GM12878 (cell line): ENCODE measurements around the gene SLC16A9. TPM values are rescaled to one million over a fixed set of nuclear protein-coding genes. Genes with fewer than 3 reads are reported as not detected.

Experiments used
- ATAC-seq: fragments of 200-7000 bp; cut with Tn5 transposase; 3 replicates; pipeline ENCODE4 v1.9.1; 2020; ENCODE audit warnings: mild to moderate bottlenecking, moderate library complexity
- BruUV-seq: library from RNA; stranded (reverse); fragments of 400-500 nt; replicated peaks from 2 replicates; lab custom pipeline; 2021; lab: Mats Ljungman, UMichigan
- CTCF ChIA-PET: fragments of 300-600 bp; sonication (Branson Sonifier 250); formaldehyde crosslinking; extraction: SDS; loops from one replicate; lab custom pipeline; 2021; ENCODE audit warnings: inconsistent platforms; lab: Yijun Ruan, JAX
- POLR2A ChIA-PET: fragments of 350-600 bp; formaldehyde crosslinking; extraction: SDS; loops from one replicate; lab custom pipeline; 2021; ENCODE audit warnings: inconsistent platforms; lab: Charles Lee
- RAD21 ChIA-PET: fragments of 300-600 bp; sonication (Branson Sonifier 250); formaldehyde crosslinking; loops from one replicate; lab custom pipeline; 2023; ENCODE audit warnings: antibody characterized with exemption; ENCODE audit not compliant: unreplicated experiment; lab: Charles Lee
- SMC1A ChIA-PET: fragments of 300-600 bp; sonication (Branson Sonifier 250); formaldehyde crosslinking; loops from one replicate; lab custom pipeline; 2023; ENCODE audit not compliant: unreplicated experiment, uncharacterized antibody; lab: Charles Lee
- DNase-seq: peaks from one replicate; pipeline ENCODE4 v3.0.0-alpha.2; 2011; ENCODE audit warnings: low read depth, low spot score
- FAIRE-seq: peaks from 3 replicates; lab custom pipeline; 2011; peaks lifted over from hg19 to GRCh38; lab: Jason Lieb, UNC
- H2AFZ ChIP-seq: 2 replicates; pipeline ENCODE4 v1.6.0; 2011; ENCODE audit warnings: low read depth, low read length, control low read depth; ENCODE audit not compliant: control insufficient read depth
- H3K27ac ChIP-seq: 2 replicates; pipeline ENCODE4 v1.5.1; 2011; ENCODE audit warnings: control low read depth; ENCODE audit not compliant: control insufficient read depth, insufficient read depth
- H3K27me3 ChIP-seq, 2 experiments: replicated peaks in 1 of 2; 2 replicates each; pipeline versions ENCODE4 v1.6.0 to v1.6.1; 2011; ENCODE audit warnings: low read length in 1 of 2; ENCODE audit not compliant: control insufficient read depth in 2 of 2, insufficient read depth in 2 of 2
- H3K36me3 ChIP-seq, 2 experiments: 2 replicates each; pipeline ENCODE4 v1.5.1; 2011; ENCODE audit warnings: low read length in 1 of 2; ENCODE audit not compliant: control insufficient read depth in 2 of 2, insufficient read depth in 2 of 2
- H3K4me1 ChIP-seq: 2 replicates; pipeline ENCODE4 v1.6.1; 2011; ENCODE audit warnings: mild to moderate bottlenecking, low read length, moderate library complexity, mixed read lengths; ENCODE audit not compliant: control insufficient read depth, insufficient read depth
- H3K4me2 ChIP-seq: 2 replicates; pipeline ENCODE4 v1.6.0; 2011; ENCODE audit warnings: control low read depth; ENCODE audit not compliant: control insufficient read depth, insufficient read depth
- H3K4me3 ChIP-seq: fragments of 200-600 bp; sonication (generic); 2 replicates; pipeline ENCODE4 v1.5.1; 2016
- H3K79me2 ChIP-seq: 2 replicates; pipeline ENCODE4 v1.6.0; 2011; ENCODE audit warnings: low read length; ENCODE audit not compliant: control insufficient read depth, insufficient read depth
- H3K9ac ChIP-seq: 2 replicates; pipeline ENCODE4 v1.8.0; 2011; ENCODE audit warnings: low read length, control low read depth, mixed read lengths; ENCODE audit not compliant: control insufficient read depth, insufficient read depth
- H3K9me3 ChIP-seq: replicated peaks from 3 replicates; pipeline ENCODE4 v1.5.1; 2011; ENCODE audit warnings: mild to moderate bottlenecking, low read length; ENCODE audit not compliant: control insufficient read depth, insufficient read depth
- H4K20me1 ChIP-seq: 2 replicates; pipeline ENCODE4 v1.6.0; 2011; ENCODE audit not compliant: control insufficient read depth, insufficient read depth
- ATF3 ChIP-seq: IDR thresholded peaks from 2 replicates; pipeline ENCODE4 v1.6.1; 2011; ENCODE audit warnings: low read depth, mild to moderate bottlenecking, low read length, moderate library complexity, borderline replicate concordance; ENCODE audit errors: extremely low read depth
- CHD4 ChIP-seq: fragments of 200-600 bp; sonication (generic); IDR thresholded peaks from 2 replicates; pipeline ENCODE4 v1.6.1; 2016; ENCODE audit warnings: mild to moderate bottlenecking
- CTCF ChIP-seq, 3 experiments: IDR thresholded peaks in 2 of 3; conservative IDR thresholded peaks in 1 of 3; 2 replicates each; pipeline ENCODE4 v1.5.1; 2011; ENCODE audit warnings: low read depth in 3 of 3, low read length in 3 of 3, mild to moderate bottlenecking in 3 of 3, control low read depth in 2 of 3, moderate library complexity in 2 of 3, inconsistent platforms in 1 of 3, mixed read lengths in 1 of 3; ENCODE audit not compliant: control insufficient read depth in 2 of 3, insufficient read depth in 1 of 3; ENCODE audit errors: extremely low read depth in 1 of 3
- DPF2 ChIP-seq: fragments of 450-650 bp; IDR thresholded peaks from 2 replicates; pipeline ENCODE4 v1.6.1; 2017; ENCODE audit warnings: mild to moderate bottlenecking
- E4F1 ChIP-seq: fragments of 450-650 bp; IDR thresholded peaks from 2 replicates; pipeline ENCODE4 v1.6.1; 2018; ENCODE audit warnings: borderline replicate concordance, mild to moderate bottlenecking; ENCODE audit not compliant: partially characterized antibody
- MEF2A ChIP-seq: IDR thresholded peaks from 2 replicates; pipeline ENCODE4 v1.6.1; 2011; ENCODE audit warnings: low read depth, mild to moderate bottlenecking, low read length, moderate library complexity; ENCODE audit not compliant: insufficient read depth
- NFIC ChIP-seq: IDR thresholded peaks from 2 replicates; pipeline ENCODE4 v1.6.1; 2012; ENCODE audit warnings: low read depth, mild to moderate bottlenecking, inconsistent platforms, low read length, moderate library complexity
- NR2C1 ChIP-seq: fragments of 450-650 bp; IDR thresholded peaks from 2 replicates; pipeline ENCODE4 v1.6.1; 2017; ENCODE audit warnings: antibody characterized with exemption, mild to moderate bottlenecking, moderate library complexity
- POLR2A ChIP-seq: IDR thresholded peaks from 2 replicates; pipeline ENCODE4 v1.6.1; 2011; ENCODE audit warnings: low read depth, mild to moderate bottlenecking, low read length
- SMAD1 ChIP-seq: fragments of 450-650 bp; IDR thresholded peaks from 2 replicates; pipeline ENCODE4 v1.6.1; 2018; ENCODE audit warnings: mild to moderate bottlenecking, low read depth; ENCODE audit not compliant: partially characterized antibody
- SUZ12 ChIP-seq: fragments of 200-600 bp; sonication (generic); IDR thresholded peaks from one replicate; pipeline ENCODE4 v1.6.1; 2018; ENCODE audit warnings: antibody characterized with exemption, mild to moderate bottlenecking; ENCODE audit not compliant: unreplicated experiment
- ZBTB40 ChIP-seq: fragments of 450-650 bp; IDR thresholded peaks from 2 replicates; pipeline ENCODE4 v1.6.1; 2016; ENCODE audit warnings: mild to moderate bottlenecking, moderate library complexity, borderline replicate concordance
- ZNF217 ChIP-seq: fragments of 450-650 bp; IDR thresholded peaks from 2 replicates; pipeline ENCODE4 v1.6.1; 2017; ENCODE audit warnings: antibody characterized with exemption, mild to moderate bottlenecking
- WGBS: methylation state at CpG from one replicate; pipeline ENCODE4 v1.1.6; 2016; ENCODE audit warnings: low lambda C conversion rate; ENCODE audit not compliant: insufficient replicate concordance, insufficient coverage; ENCODE audit errors: missing lambda C conversion rate; 5-methylcytosine and 5-hydroxymethylcytosine counted together
- in situ Hi-C: fragments of 300-500 bp; cut with MboI; formaldehyde crosslinking; loops from 9 replicates; pipeline ENCODE4 v1.14.3; 2018; ENCODE audit warnings: mixed read lengths
- intact Hi-C: fragments of 100-400 bp; cut with micrococcal nuclease; formaldehyde crosslinking; loops from one replicate; pipeline ENCODE4 v1.14.2; 2022; ENCODE audit not compliant: unreplicated experiment
- polyA plus RNA-seq, 11 experiments: library from polyadenylated mRNA; depleted of rRNA in 4 of 11; unstranded in 6 of 11; stranded (reverse) in 5 of 11; fragments of >200 nt; fragmentation: Nextera tagmentation in 4 of 11; fragmentation: Illumina TruSeq in 1 of 11; extraction: Ambion mirVana in 4 of 11; extraction: Trizol in 1 of 11; gene quantifications; 1 replicate in 1 of 11; 2 replicates in 10 of 11; pipeline versions ENCODE4 v1.2.1 to v1.2.3, GENCODE V29; 2011 to 2016; ENCODE audit warnings: inconsistent platforms in 2 of 11, missing spikeins in 2 of 11, low read depth in 1 of 11
- total RNA-seq, 4 experiments: library from RNA; depleted of rRNA in 3 of 4; stranded (reverse); fragments of >200 nt in 3 of 4; fragmentation: Illumina TruSeq in 1 of 4; extraction: Trizol in 1 of 4; gene quantifications; 2 replicates each; pipeline versions ENCODE4 v1.2.1 to v1.2.3, GENCODE V29; 2013 to 2021

SLC16A9 gene
- total and polyA plus RNA-seq, 10 of the 15 experiments (the other 5 are each of a cell fraction or from before 2014, with no cell fraction given) = 0.86 to 6.2 (median 4.3) TPM

GRCh38 chr10:59754951-59755350 is 45.3 kb upstream of the SLC16A9 start:
- no peaks in the 10 kb centered on the region for H3K36me3 ChIP-seq
- intact Hi-C loops = no loop called here
- ATAC-seq = no peak
- ChIA-PET RAD21 (no interaction called here), SMC1A (interaction anchor here (0.6 to 0.9 kb wide), 2 partner anchors 48 to 907 kb away, joined by 3 read pairs; no protein-coding TSS in a partner anchor), CTCF (interaction anchor here (0.7 kb wide), 1 partner anchor 30 kb away, joined by 4 read pairs; no protein-coding TSS in a partner anchor), POLR2A (no interaction called here)
- no TSS peak for BruUV-seq
- H3K9ac ChIP-seq = no peak overlapping the region
- in situ Hi-C loops = no loop called here
- H3K27me3 ChIP-seq = peaks cover 0 to 2% of the 10 kb centered on the region in 2 experiments; a peak in 1 of 4 replicates
- H3K4me3 ChIP-seq = no peak overlapping the region
- H3K4me2 ChIP-seq = no peak overlapping the region
- 46% methylated on average over 4 of the region's 4 CpGs for WGBS
- no peaks in the 10 kb centered on the region for H3K4me1 ChIP-seq
- H3K27ac ChIP-seq = no peak overlapping the region
- H3K9me3 ChIP-seq = no peaks in the 10 kb centered on the region
- H2AFZ ChIP-seq = no peak overlapping the region
- no peaks in the 10 kb centered on the region for H3K79me2 ChIP-seq
- no peak for FAIRE-seq
- DNase-seq = no peak
- no peaks in the 10 kb centered on the region for H4K20me1 ChIP-seq
- TF ChIP-seq E4F1 (no peak), MEF2A (no peak), ATF3 (no peak), CHD4 (no peak), DPF2 (no peak), ZBTB40 (no peak), CTCF (IDR thresholded peaks at IDR 0.05 in 2 of 3, conservative IDR thresholded peaks at IDR 0.05 in 1 of 3; ENCODE audit: control insufficient read depth in 2 of 3, extremely low read depth in 1 of 3, insufficient read depth in 1 of 3, low read depth in 3 of 3, low read length in 3 of 3) (no peak), NFIC (no peak), SUZ12 (no peak), POLR2A (no peak), SMAD1 (no peak), NR2C1 (no peak), ZNF217 (no peak)
